H1 (cell line): ENCODE results near the gene UPF2. TPM values are rescaled to one million over a fixed set of nuclear protein-coding genes. Genes with fewer than 3 reads are reported as not detected.

ENCODE experiments used
- CTCF ChIA-PET: fragments of 300-600 bp; sonication (Branson Sonifier 250); formaldehyde crosslinking; loops from one replicate; lab custom pipeline; 2021; ENCODE audit not compliant: partially characterized antibody; lab: Charles Lee
- POLR2A ChIA-PET: fragments of 300-600 bp; sonication (Branson Sonifier 250); formaldehyde crosslinking; loops from one replicate; lab custom pipeline; 2021; ENCODE audit warnings: inconsistent platforms; ENCODE audit not compliant: partially characterized antibody; lab: Charles Lee
- DNase-seq, 2 experiments: peaks; one replicate each; pipeline versions ENCODE4 v3.0.0 to v3.0.0-alpha.2; 2010 to 2022; ENCODE audit warnings: low spot score in 2 of 2, low read depth in 1 of 2, mixed read lengths in 1 of 2
- FAIRE-seq: peaks from 2 replicates; lab custom pipeline; 2011; peaks lifted over from hg19 to GRCh38; lab: Jason Lieb, UNC
- H2AFZ ChIP-seq: 2 replicates; pipeline ENCODE4 v1.8.1; 2012; ENCODE audit warnings: low read length, inconsistent platforms
- H2AK5ac ChIP-seq: 2 replicates; pipeline ENCODE4 v1.6.1; 2013; ENCODE audit warnings: low read depth, low read length
- H2BK120ac ChIP-seq: replicated peaks from 2 replicates; pipeline ENCODE3; 2013; ENCODE audit warnings: low read depth, low read length, inconsistent platforms
- H2BK12ac ChIP-seq: 2 replicates; pipeline ENCODE4 v1.6.1; 2013; ENCODE audit warnings: low read depth, low read length
- H2BK15ac ChIP-seq: 2 replicates; pipeline ENCODE4 v1.6.1; 2013; ENCODE audit warnings: low read length
- H2BK20ac ChIP-seq: 2 replicates; pipeline ENCODE4 v1.6.1; 2013; ENCODE audit warnings: low read length
- H2BK5ac ChIP-seq: 2 replicates; pipeline ENCODE4 v1.6.1; 2013; ENCODE audit warnings: low read depth, low read length
- H3K14ac ChIP-seq: 2 replicates; pipeline ENCODE4 v1.6.1; 2013; ENCODE audit warnings: inconsistent platforms; ENCODE audit not compliant: insufficient read length
- H3K18ac ChIP-seq: 2 replicates; pipeline ENCODE4 v1.6.1; 2013; ENCODE audit warnings: low read length; ENCODE audit errors: extremely low read depth
- H3K23ac ChIP-seq: 2 replicates; pipeline ENCODE4 v1.6.1; 2013; ENCODE audit warnings: inconsistent platforms; ENCODE audit not compliant: insufficient read length
- H3K23me2 ChIP-seq: 2 replicates; pipeline ENCODE4 v1.6.1; 2013; ENCODE audit warnings: low read depth, low read length
- H3K27ac ChIP-seq: 2 replicates; pipeline ENCODE4 v1.6.1; 2011; ENCODE audit warnings: low read depth, low read length, inconsistent platforms
- H3K27me3 ChIP-seq, 4 experiments: replicated peaks in 1 of 4; 1 replicate in 1 of 4; 2 replicates in 3 of 4; pipeline versions ENCODE4 v1.6.1 to v1.8.1; 2011 to 2013; ENCODE audit warnings: low read length in 3 of 4, mild to moderate bottlenecking in 3 of 4, inconsistent platforms in 2 of 4, mixed read lengths in 2 of 4, moderate library complexity in 1 of 4; ENCODE audit not compliant: control insufficient read depth in 3 of 4, insufficient read depth in 3 of 4; ENCODE audit errors: extremely low read depth in 1 of 4
- H3K36me3 ChIP-seq, 4 experiments: 2 replicates each; pipeline versions ENCODE4 v1.6.1 to v1.8.1; 2011 to 2013; ENCODE audit warnings: mild to moderate bottlenecking in 4 of 4, low read length in 3 of 4, moderate library complexity in 2 of 4, control low read depth in 1 of 4, inconsistent platforms in 1 of 4; ENCODE audit not compliant: insufficient read depth in 4 of 4, control insufficient read depth in 2 of 4
- H3K4ac ChIP-seq: replicated peaks from 2 replicates; pipeline ENCODE3; 2013; ENCODE audit warnings: low read length, low read depth, mixed read lengths, inconsistent platforms; ENCODE audit not compliant: insufficient read length
- H3K4me1 ChIP-seq, 4 experiments: replicated peaks in 1 of 4; 1 replicate in 1 of 4; 2 replicates in 3 of 4; pipeline versions ENCODE4 v1.6.1 to v1.8.1; 2011 to 2013; ENCODE audit warnings: low read length in 3 of 4, inconsistent platforms in 2 of 4, mixed read lengths in 1 of 4; ENCODE audit not compliant: insufficient read depth in 4 of 4, control insufficient read depth in 3 of 4
- H3K4me2 ChIP-seq, 2 experiments: 2 replicates each; pipeline versions ENCODE4 v1.6.1 to v1.8.1; 2011 to 2013; ENCODE audit warnings: low read depth in 2 of 2, low read length in 2 of 2, control low read depth in 1 of 2, inconsistent platforms in 1 of 2, mild to moderate bottlenecking in 1 of 2; ENCODE audit not compliant: insufficient read depth in 1 of 2
- H3K4me3 ChIP-seq, 4 experiments: fragments of 200-600, 300-600 bp in 1 of 4; sonication (generic), shearing (Covaris generic), sonication (Bioruptor Twin) in 1 of 4; 2 replicates each; pipeline versions ENCODE4 v1.5.1 to v1.8.1; 2011 to 2016; ENCODE audit warnings: low read length in 4 of 4, low read depth in 3 of 4, control low read depth in 2 of 4, inconsistent platforms in 2 of 4, mild to moderate bottlenecking in 2 of 4, mixed read lengths in 1 of 4, moderate library complexity in 1 of 4; ENCODE audit not compliant: insufficient read depth in 2 of 4; ENCODE audit errors: extremely low read depth in 1 of 4
- H3K56ac ChIP-seq: replicated peaks from 2 replicates; pipeline ENCODE3; 2013; ENCODE audit warnings: low read depth, mild to moderate bottlenecking, mixed read lengths, low read length, inconsistent platforms; ENCODE audit not compliant: insufficient read length
- H3K79me1 ChIP-seq: 2 replicates; pipeline ENCODE4 v1.6.1; 2013; ENCODE audit warnings: low read depth, low read length, control low read depth
- H3K79me2 ChIP-seq, 2 experiments: 2 replicates each; pipeline versions ENCODE4 v1.6.1 to v1.8.1; 2012 to 2013; ENCODE audit warnings: low read length in 2 of 2, mild to moderate bottlenecking in 2 of 2, inconsistent platforms in 1 of 2; ENCODE audit not compliant: insufficient read depth in 2 of 2, control insufficient read depth in 1 of 2
- H3K9ac ChIP-seq, 4 experiments: replicated peaks in 1 of 4; 1 replicate in 1 of 4; 2 replicates in 3 of 4; pipeline versions ENCODE4 v1.6.1 to v1.8.1; 2011 to 2013; ENCODE audit warnings: low read depth in 3 of 4, low read length in 3 of 4, control low read depth in 2 of 4, mild to moderate bottlenecking in 2 of 4, moderate library complexity in 2 of 4, inconsistent platforms in 1 of 4; ENCODE audit errors: extremely low read depth in 1 of 4
- H3K9me3 ChIP-seq, 2 experiments: 2 replicates each; pipeline versions ENCODE4 v1.6.1 to v1.8.1; 2012 to 2013; ENCODE audit warnings: mild to moderate bottlenecking in 2 of 2, moderate library complexity in 2 of 2, control low read depth in 1 of 2, inconsistent platforms in 1 of 2, low read depth in 1 of 2, low read length in 1 of 2, mixed read lengths in 1 of 2; ENCODE audit not compliant: insufficient read depth in 2 of 2
- H4K20me1 ChIP-seq, 2 experiments: replicated peaks in 1 of 2; 2 replicates each; pipeline versions ENCODE3 to v1.8.1; 2011 to 2013; ENCODE audit warnings: inconsistent platforms in 2 of 2, low read length in 2 of 2, mild to moderate bottlenecking in 1 of 2; ENCODE audit not compliant: insufficient read depth in 2 of 2, control insufficient read depth in 1 of 2
- H4K5ac ChIP-seq: 2 replicates; pipeline ENCODE4 v1.6.1; 2013; ENCODE audit warnings: low read length, low read depth, mixed read lengths, inconsistent platforms; ENCODE audit not compliant: insufficient read length
- H4K8ac ChIP-seq: 2 replicates; pipeline ENCODE4 v1.8.0; 2013; ENCODE audit warnings: mild to moderate bottlenecking, moderate library complexity, low read length, inconsistent platforms; ENCODE audit not compliant: insufficient read depth; ENCODE audit errors: extremely low read depth
- H4K91ac ChIP-seq: replicated peaks from 2 replicates; pipeline ENCODE3; 2013; ENCODE audit warnings: low read length, mixed read lengths, inconsistent platforms; ENCODE audit not compliant: insufficient read length
- BCL11A ChIP-seq, 2 experiments: IDR thresholded peaks; one replicate each; pipeline ENCODE4 v1.6.1; 2011; ENCODE audit warnings: low read depth in 2 of 2, low read length in 2 of 2, mild to moderate bottlenecking in 2 of 2
- GTF2F1 ChIP-seq: IDR thresholded peaks from 2 replicates; pipeline ENCODE4 v1.6.1; 2012; ENCODE audit warnings: low read depth, low read length, improper control_type of control experiment, borderline replicate concordance
- HDAC6 ChIP-seq: IDR thresholded peaks from one replicate; pipeline ENCODE4 v1.7.1; 2012; ENCODE audit warnings: low read depth, mild to moderate bottlenecking, inconsistent platforms, low read length, moderate library complexity
- JUN ChIP-seq: IDR thresholded peaks from 2 replicates; pipeline ENCODE4 v1.6.1; 2011; ENCODE audit warnings: low read depth, mild to moderate bottlenecking, improper control_type of control experiment, low read length
- RAD21 ChIP-seq, 2 experiments: IDR thresholded peaks in 1 of 2; conservative IDR thresholded peaks in 1 of 2; 2 replicates each; pipeline ENCODE4 v1.6.1; 2011; ENCODE audit warnings: low read depth in 2 of 2, low read length in 2 of 2, improper control_type of control experiment in 1 of 2, inconsistent platforms in 1 of 2, mild to moderate bottlenecking in 1 of 2, moderate library complexity in 1 of 2
- RXRA ChIP-seq: IDR thresholded peaks from 2 replicates; pipeline ENCODE4 v1.6.1; 2011; ENCODE audit warnings: low read depth, mild to moderate bottlenecking, low read length, moderate library complexity; ENCODE audit not compliant: insufficient read depth
- SP4 ChIP-seq: IDR thresholded peaks from 2 replicates; pipeline ENCODE4 v1.6.1; 2012; ENCODE audit warnings: low read length, inconsistent platforms
- TAF7 ChIP-seq: optimal IDR thresholded peaks from 2 replicates; pipeline ENCODE3; 2011; ENCODE audit warnings: low read depth, mild to moderate bottlenecking, inconsistent platforms, low read length, moderate library complexity, borderline replicate concordance
- TBP ChIP-seq: IDR thresholded peaks from 2 replicates; pipeline ENCODE4 v1.6.1; 2011; ENCODE audit warnings: low read depth, low read length, improper control_type of control experiment
- YY1 ChIP-seq: IDR thresholded peaks from 2 replicates; pipeline ENCODE4 v1.6.1; 2011; ENCODE audit warnings: low read depth, mild to moderate bottlenecking, low read length
- WGBS, 2 experiments: shearing (Covaris generic) in 1 of 2; methylation state at CpG; one replicate each; pipeline versions ENCODE4 v1.1.6 to v1.1.7; 2013 to 2015; ENCODE audit warnings: low lambda C conversion rate in 2 of 2, mixed read lengths in 2 of 2, inconsistent platforms in 1 of 2, low coverage in 1 of 2, missing lambda C conversion rate in 1 of 2; ENCODE audit not compliant: insufficient replicate concordance in 2 of 2, insufficient coverage in 1 of 2, insufficient read length in 1 of 2; ENCODE audit errors: extremely low coverage in 1 of 2, missing lambda C conversion rate in 1 of 2; 5-methylcytosine and 5-hydroxymethylcytosine counted together
- polyA plus RNA-seq, 7 experiments: library from polyadenylated mRNA; depleted of rRNA in 3 of 7; stranded (reverse) in 5 of 7; unstranded in 2 of 7; fragments of >200 nt in 5 of 7; fragments of 200-250 nt in 2 of 7; gene quantifications; 1 replicate in 5 of 7; 2 replicates in 1 of 7; 4 replicates in 1 of 7; pipeline versions ENCODE4 v1.2.1 to v1.2.3, GENCODE V29; 2011 to 2013; ENCODE audit warnings: missing spikeins in 2 of 7, mixed read lengths in 2 of 7
- total RNA-seq: library from RNA; stranded (reverse); fragmentation: NEBNext Ultra II Directional; extraction: Animal tissue kit (Norgen Biotek cat#: 25700); gene quantifications from 2 replicates; pipeline ENCODE4 v1.2.1, GENCODE V29; 2021
- TF ChIP-seq, protein P1 (sequence below): IDR thresholded peaks from 2 replicates; pipeline ENCODE4 v1.6.1; 2012; ENCODE audit warnings: low read length, inconsistent platforms

Gene UPF2
- total and polyA plus RNA-seq, 2 of the 8 experiments (the other 6 are each of a cell fraction or from before 2014, with no cell fraction given) = 6.2 to 32.8 TPM

GRCh38 chr10:11896549-11897200, 145.9 kb downstream of the UPF2 start:
- H3K79me1 ChIP-seq = no peaks in the 10 kb centered on the region
- H3K4me1 ChIP-seq = peaks cover 0 to 3% (median 0%) of the 10 kb centered on the region in 4 experiments; a peak in 2 of 7 replicates
- no peak overlapping the region for H4K5ac ChIP-seq
- H3K9ac ChIP-seq = no peak overlapping the region
- H3K27ac ChIP-seq = no peak overlapping the region
- 89% methylated on average over 5 of the region's 5 CpGs; no CpG with 5 or more reads in 1 of the 2 experiments for WGBS, 2 experiments
- ChIA-PET CTCF (interaction anchor here (0.6 to 7.8 kb wide), 3 partner anchors 15 to 935 kb away, joined by 3 to 34 read pairs (median 4); no protein-coding TSS in a partner anchor), POLR2A (no interaction called here)
- no peaks in the 10 kb centered on the region for H4K20me1 ChIP-seq
- FAIRE-seq = no peak
- H3K23me2 ChIP-seq = no peaks in the 10 kb centered on the region
- no peak overlapping the region for H4K8ac ChIP-seq
- no peaks in the 10 kb centered on the region for H3K36me3 ChIP-seq
- no peak overlapping the region for H3K56ac ChIP-seq
- DNase-seq = no peak
- no peak overlapping the region for H2BK5ac ChIP-seq
- no peak overlapping the region for H2BK12ac ChIP-seq
- H2BK120ac ChIP-seq = no peak overlapping the region
- no peaks in the 10 kb centered on the region for H3K9me3 ChIP-seq
- H3K27me3 ChIP-seq = no peaks in the 10 kb centered on the region
- no peak overlapping the region for H2AK5ac ChIP-seq
- H3K23ac ChIP-seq = no peak overlapping the region
- no peak overlapping the region for H2AFZ ChIP-seq
- H3K4me2 ChIP-seq = no peak overlapping the region
- no peak overlapping the region for H3K18ac ChIP-seq
- no peak overlapping the region for H4K91ac ChIP-seq
- H2BK20ac ChIP-seq = no peak overlapping the region
- H3K4ac ChIP-seq = no peak overlapping the region
- H2BK15ac ChIP-seq = no peak overlapping the region
- H3K14ac ChIP-seq = no peak overlapping the region
- no peak overlapping the region for H3K4me3 ChIP-seq
- no peaks in the 10 kb centered on the region for H3K79me2 ChIP-seq
- TF ChIP-seq RXRA (no peak), HDAC6 (no peak), TAF7 (no peak), RAD21 (IDR thresholded peaks at IDR 0.05 in 1 of 2, conservative IDR thresholded peaks at IDR 0.05 in 1 of 2; ENCODE audit: low read depth in 2 of 2, low read length in 2 of 2) (no peak), TBP (no peak), BCL11A (IDR thresholded peaks at IDR 0.05; ENCODE audit: low read depth in 2 of 2, low read length in 2 of 2) (no peak), JUN (no peak), GTF2F1 (no peak), SP4 (no peak), YY1 (no peak)
- TF ChIP-seq, protein P1, sequence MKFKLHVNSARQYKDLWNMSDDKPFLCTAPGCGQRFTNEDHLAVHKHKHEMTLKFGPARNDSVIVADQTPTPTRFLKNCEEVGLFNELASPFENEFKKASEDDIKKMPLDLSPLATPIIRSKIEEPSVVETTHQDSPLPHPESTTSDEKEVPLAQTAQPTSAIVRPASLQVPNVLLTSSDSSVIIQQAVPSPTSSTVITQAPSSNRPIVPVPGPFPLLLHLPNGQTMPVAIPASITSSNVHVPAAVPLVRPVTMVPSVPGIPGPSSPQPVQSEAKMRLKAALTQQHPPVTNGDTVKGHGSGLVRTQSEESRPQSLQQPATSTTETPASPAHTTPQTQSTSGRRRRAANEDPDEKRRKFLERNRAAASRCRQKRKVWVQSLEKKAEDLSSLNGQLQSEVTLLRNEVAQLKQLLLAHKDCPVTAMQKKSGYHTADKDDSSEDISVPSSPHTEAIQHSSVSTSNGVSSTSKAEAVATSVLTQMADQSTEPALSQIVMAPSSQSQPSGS = no peak
